ENCODE data around the gene CDX1.

Gene CDX1

GRCh38 chr5:150163547-150164059, 3.0 kb upstream of the CDX1 start:
- FAIRE-seq: no peak

GRCh38 chr5:150164211-150164980, 2.2 kb upstream of the CDX1 start:
- no peak for FAIRE-seq

GRCh38 chr5:150166037-150166649, 435 bp upstream of the CDX1 start:
- no peak for FAIRE-seq

- FAIRE-seq: no peak
Observed at GRCh38 chr5:150167512-150167850, 903 bp downstream of the CDX1 start.

GRCh38 chr5:150167908-150168307, 1.3 kb downstream of the CDX1 start:
- no peak for FAIRE-seq

GRCh38 chr5:150168864-150169263, 2.3 kb downstream of the CDX1 start:
- FAIRE-seq: no peak

- FAIRE-seq: no peak
Observed at GRCh38 chr5:150172145-150172544, 5.6 kb downstream of the CDX1 start.

- FAIRE-seq: no peak
Observed at GRCh38 chr5:150172556-150172955, 6.0 kb downstream of the CDX1 start.

GRCh38 chr5:150173161-150173560, 6.6 kb downstream of the CDX1 start:
- no peak for FAIRE-seq

GRCh38 chr5:150174285-150174684, 7.7 kb downstream of the CDX1 start:
- no peak for FAIRE-seq

- no peak for FAIRE-seq
Observed at GRCh38 chr5:150175076-150175475, 8.5 kb downstream of the CDX1 start.

GRCh38 chr5:150175536-150175935, 9.0 kb downstream of the CDX1 start:
- no peak for FAIRE-seq

- FAIRE-seq: no peak
Observed at GRCh38 chr5:150176745-150177477, 10.3 kb downstream of the CDX1 start.

- FAIRE-seq: no peak
Observed at GRCh38 chr5:150177721-150178120, 11.1 kb downstream of the CDX1 start.

- FAIRE-seq: no peak
Observed at GRCh38 chr5:150178262-150178661, 11.7 kb downstream of the CDX1 start.

- no peak for FAIRE-seq
Observed at GRCh38 chr5:150179019-150179620, 12.5 kb downstream of the CDX1 start.

- FAIRE-seq: no peak
Observed at GRCh38 chr5:150180241-150181026, 13.9 kb downstream of the CDX1 start.

GRCh38 chr5:150181027-150181426, 14.4 kb downstream of the CDX1 start:
- FAIRE-seq: no peak

GRCh38 chr5:150181766-150182545, 15.4 kb downstream of the CDX1 start:
- FAIRE-seq: no peak

- FAIRE-seq: no peak
Observed at GRCh38 chr5:150182774-150183173, 16.2 kb downstream of the CDX1 start.

- no peak for FAIRE-seq
Observed at GRCh38 chr5:150183436-150183835, 16.9 kb downstream of the CDX1 start.

GRCh38 chr5:150184006-150184405, 17.4 kb downstream of the CDX1 start:
- FAIRE-seq: no peak

Measured in islet of Langerhans (tissue), 1 donor.